AG10803 (cell line): ENCODE results near the gene DENND1A.
A peak's percentile ranks its signal among the peaks of the same experiment; 100 is the strongest.

Experiments
- DNase-seq: peaks from one replicate; pipeline ENCODE4 v3.0.0; 2010; ENCODE audit warnings: low read depth
- H3K4me3 ChIP-seq: 2 replicates; pipeline ENCODE4 v1.5.1; 2011; ENCODE audit warnings: mild to moderate bottlenecking, low read length, control low read depth
- TF ChIP-seq, protein P1 (sequence below): conservative IDR thresholded peaks from 2 replicates; pipeline ENCODE4 v1.5.1; 2011; ENCODE audit warnings: mild to moderate bottlenecking, low read length, control low read depth, inconsistent platforms

Gene DENND1A

DNA sequence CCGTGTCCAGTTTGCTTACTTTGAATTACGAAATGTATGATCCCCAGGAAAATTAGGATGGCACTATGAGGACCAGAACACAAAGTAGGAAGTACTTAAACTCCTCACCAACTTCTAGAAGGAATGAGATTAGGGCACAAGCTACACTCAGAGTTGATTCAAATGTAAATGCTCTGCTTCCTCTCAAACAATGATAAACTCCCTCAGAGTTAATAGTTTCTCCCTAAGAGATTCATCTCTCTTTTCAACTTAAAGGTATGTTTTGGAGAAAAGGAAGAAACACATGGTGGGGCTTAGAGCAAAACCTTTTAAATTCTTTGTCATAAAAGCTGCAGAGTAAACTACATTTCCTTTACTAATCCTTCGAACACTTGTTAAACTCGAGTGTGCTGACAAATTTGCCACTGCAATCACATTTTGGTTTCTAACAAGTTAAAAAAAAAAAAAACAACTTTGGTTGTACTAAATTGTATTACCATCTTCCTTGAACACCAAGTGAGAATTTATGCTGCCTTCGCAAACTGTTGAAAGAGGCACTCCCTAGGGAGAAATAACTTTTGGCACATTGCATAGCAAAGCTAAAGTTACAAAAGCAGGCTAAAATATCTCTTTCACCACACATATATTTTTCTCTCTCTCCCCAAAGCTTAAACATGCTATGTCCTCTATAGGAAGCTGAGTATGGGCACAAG is 66.6 kb downstream of the DENND1A start:
- DNase-seq: peak; percentile 72
- no peak overlapping the region for H3K4me3 ChIP-seq
- TF ChIP-seq, protein P1, sequence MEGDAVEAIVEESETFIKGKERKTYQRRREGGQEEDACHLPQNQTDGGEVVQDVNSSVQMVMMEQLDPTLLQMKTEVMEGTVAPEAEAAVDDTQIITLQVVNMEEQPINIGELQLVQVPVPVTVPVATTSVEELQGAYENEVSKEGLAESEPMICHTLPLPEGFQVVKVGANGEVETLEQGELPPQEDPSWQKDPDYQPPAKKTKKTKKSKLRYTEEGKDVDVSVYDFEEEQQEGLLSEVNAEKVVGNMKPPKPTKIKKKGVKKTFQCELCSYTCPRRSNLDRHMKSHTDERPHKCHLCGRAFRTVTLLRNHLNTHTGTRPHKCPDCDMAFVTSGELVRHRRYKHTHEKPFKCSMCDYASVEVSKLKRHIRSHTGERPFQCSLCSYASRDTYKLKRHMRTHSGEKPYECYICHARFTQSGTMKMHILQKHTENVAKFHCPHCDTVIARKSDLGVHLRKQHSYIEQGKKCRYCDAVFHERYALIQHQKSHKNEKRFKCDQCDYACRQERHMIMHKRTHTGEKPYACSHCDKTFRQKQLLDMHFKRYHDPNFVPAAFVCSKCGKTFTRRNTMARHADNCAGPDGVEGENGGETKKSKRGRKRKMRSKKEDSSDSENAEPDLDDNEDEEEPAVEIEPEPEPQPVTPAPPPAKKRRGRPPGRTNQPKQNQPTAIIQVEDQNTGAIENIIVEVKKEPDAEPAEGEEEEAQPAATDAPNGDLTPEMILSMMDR: no peak

DNA sequence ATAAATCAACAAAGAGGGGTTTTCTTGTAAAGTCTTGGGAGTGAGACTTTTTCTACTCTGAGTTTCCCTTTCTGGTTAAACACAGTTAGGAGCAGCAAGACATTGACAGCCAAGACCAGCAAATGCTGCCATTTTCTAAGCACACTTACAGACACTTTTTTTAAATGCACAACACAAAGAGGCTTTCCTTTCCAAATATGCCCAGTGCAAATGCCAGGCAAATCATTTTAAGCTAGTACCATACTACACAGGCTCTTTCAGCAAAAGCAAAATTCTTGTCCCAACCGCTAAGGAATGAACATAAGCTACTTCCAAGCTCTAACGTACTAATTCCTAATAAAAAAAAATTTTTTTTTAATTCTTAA is 68.2 kb downstream of the DENND1A start:
- no peak for DNase-seq
- TF ChIP-seq, protein P1: no peak
- H3K4me3 ChIP-seq: no peak overlapping the region

DNA sequence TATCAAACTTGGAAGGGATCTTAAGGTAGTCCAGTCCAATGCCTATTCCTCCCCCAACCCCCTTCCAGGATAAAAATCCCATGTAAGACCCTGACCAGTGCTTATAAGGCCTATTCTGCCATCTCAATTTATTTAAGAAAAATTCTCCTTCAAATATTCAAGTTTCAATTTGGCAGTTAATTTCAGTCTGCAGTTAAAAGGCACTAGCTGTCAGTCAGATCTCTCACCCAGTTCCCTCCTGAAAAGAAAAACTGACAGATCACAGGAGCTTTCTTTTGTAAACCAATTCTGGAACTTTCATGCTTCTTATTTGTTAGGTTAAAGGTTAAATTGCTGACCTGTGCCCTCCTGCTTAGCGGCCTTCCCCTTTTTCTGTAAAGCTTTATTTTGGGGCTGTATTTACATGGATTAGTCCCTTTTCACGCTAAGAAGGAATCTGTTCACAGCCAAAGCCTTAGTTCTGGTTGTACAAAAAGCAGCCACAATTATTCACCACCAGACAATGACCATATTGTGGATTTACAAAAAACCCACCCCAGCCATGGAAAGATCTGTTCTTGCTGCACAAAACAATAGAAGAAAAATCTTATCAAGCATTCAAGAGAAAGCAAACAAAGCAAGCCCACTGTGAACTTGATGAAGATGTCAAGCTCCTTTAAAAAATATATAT is 68.7 kb downstream of the DENND1A start:
- no peak for DNase-seq
- TF ChIP-seq, protein P1: no peak
- no peak overlapping the region for H3K4me3 ChIP-seq

DNA sequence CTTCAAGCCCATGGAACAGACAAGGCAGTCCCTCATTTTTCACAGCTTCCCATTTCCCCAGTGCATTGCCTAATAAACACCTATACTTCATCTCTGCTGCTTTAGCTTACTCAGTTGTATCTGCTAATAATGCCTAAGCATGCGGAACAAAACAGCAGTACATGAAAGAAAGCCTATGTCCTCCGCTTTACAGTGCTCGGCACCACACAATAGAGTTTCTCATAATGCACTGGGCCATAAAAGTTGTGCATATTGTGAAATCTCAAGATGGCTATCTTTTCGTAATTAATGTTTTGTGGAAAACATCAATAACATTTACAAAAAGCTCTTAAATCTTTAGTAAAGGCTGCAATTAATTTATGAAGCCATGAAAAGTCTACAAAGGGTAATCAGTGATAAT is 69.3 kb downstream of the DENND1A start:
- TF ChIP-seq, protein P1: no peak
- DNase-seq: no peak
- no peak overlapping the region for H3K4me3 ChIP-seq

DNA sequence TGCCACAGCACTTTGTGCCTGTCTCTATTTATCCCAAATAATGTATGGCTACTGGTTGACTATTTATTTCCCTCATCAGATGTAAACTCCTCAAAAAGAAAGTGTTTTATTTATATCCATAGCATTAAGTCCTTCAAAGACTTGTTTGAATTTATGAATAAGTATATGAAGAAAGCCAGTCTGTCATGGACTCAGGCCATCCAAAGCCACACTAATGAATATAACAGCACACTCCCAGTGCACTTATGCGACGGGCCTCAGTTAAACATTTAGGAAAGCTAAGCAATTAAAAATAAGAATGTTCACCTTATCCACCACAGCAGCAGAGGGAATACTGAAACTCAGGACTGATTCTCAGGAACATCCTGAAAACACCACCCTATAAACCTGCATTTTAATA is 77.5 kb downstream of the DENND1A start:
- no peak overlapping the region for H3K4me3 ChIP-seq
- TF ChIP-seq, protein P1: no peak
- DNase-seq: no peak

DNA sequence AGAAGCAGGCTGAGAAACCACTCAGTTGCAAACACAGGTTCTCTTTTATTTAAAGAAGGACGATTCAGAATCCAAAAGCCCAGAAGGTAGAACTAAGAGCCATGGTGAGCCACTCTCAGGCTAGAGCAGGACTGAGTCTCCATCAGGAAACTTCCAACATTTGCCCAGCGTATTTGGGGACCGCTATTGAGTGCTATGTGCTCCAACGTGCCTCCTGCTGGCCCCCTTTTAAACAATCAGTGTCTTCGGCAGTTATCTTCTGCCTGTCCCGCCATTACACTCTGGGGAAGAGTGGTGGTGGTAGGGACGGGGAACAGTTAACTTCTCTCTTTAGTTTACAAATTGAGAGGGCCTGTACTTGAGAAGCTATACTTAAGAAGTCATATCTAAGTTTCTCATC is 78.1 kb downstream of the DENND1A start:
- no peak overlapping the region for H3K4me3 ChIP-seq
- DNase-seq: no peak
- TF ChIP-seq, protein P1: no peak

DNA sequence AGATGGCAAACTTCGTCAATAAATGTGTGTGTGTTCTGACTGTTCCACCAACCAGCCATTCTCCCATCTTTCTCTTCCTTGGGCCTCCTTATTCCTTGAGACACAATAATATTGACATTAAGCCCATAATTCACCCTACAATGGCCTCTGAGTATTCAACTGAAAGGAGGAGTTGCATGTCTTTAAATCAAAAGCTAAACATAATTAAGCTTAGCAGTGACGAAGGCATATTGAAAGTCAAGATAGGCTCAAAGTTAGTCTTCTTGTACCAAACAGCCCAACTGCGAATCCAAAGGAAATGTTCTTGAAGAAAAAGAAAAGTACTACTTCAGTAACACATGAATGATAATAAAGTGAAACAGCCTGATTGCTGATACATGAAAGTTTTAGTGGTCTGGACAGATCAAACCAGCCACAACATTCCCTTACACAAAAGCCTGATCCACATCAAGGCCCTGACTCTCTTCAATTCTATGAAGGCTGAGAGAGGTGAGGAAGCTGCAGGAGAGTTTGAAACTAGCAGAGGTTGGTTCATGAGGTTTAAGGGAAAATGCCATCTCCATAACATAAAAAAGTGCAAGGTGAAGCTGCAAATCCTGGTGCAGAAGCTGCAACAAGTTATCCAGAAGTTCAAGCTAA is 81.4 kb downstream of the DENND1A start:
- no peak overlapping the region for H3K4me3 ChIP-seq
- TF ChIP-seq, protein P1: no peak
- no peak for DNase-seq
